DMS 273 treated with DMSO at 0.1 percent for 48 hours (cell line): ENCODE data around the gene TEDC2.
A peak's percentile ranks its signal among the peaks of the same experiment; 100 is the strongest.
"Not testable (repeated sequence)": the region's sequence is repeated elsewhere in the genome, so short reads cannot be mapped to it uniquely, and the experiment has no call there.

ENCODE experiments used
- DNase-seq: peaks from one replicate; lab custom pipeline; 2025; lab: John Stamatoyannopoulos, UW

Gene TEDC2

GRCh38 chr16:2459647-2460390, at the start of gene TEDC2:
TEDC2 (plus strand) TSS chr16:2460109; CDS start chr16:2460145, 36 bp downstream.
- DNase-seq: peak; percentile 88

- no peak for DNase-seq
Observed at GRCh38 chr16:2415085-2415484, 44.8 kb upstream of the TEDC2 start.

DNA sequence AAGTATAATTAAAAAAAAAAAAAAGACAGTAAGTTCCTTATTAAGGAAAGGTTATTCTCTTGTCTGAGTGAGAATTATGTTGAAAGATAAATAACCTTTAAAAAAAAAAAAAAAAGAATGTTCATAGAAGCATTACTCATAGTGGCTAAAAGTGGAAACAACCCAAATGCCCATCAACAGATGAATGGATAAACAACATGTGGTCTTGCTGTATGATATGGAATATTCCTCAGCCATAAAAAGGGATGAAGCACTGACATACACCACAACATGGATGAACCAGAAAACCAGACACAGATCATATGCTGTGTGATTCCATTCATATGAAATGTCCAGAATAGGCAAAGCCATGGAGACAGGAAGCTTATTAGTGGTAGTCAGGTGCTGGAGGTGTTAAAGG, 39.9 kb upstream of the TEDC2 start:
- no peak for DNase-seq

DNA sequence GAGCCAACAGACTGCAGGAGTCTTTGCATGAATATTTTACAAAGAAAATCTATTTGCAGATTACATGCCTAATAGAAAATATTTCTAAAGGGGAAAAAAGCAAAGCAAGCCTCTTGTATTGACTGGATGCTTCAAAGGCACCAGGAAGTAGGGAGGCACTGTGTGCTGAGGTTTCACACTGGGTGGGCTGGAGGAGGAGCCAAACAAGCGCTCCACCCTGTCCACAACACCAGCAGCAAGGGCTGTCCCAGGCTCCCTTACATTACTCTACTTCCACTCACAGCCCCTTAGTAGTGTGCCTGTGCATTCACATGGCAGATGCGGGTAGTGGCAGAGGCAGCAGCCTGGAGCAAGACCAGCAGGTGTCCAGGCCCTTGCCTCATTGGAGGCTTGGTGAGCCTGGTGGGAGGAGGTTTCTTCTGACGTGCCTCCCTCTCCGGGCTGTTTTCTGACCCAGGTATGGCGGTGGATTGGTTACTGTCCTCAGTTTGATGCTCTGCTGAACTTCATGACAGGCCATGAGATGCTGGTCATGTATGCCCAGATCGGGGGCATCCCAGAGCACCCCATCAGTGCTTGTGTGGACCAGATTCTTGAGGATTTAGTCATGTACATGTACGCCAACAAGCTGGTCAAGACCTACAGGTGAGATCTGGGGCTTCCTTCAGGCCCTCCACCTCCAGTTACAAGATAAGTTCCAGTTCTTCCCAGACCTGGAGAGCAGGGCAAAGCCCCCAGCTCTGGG, 37.6 kb upstream of the TEDC2 start:
- no peak for DNase-seq

GRCh38 chr16:2424061-2425007, 35.6 kb upstream of the TEDC2 start:
- no peak for DNase-seq

GRCh38 chr16:2425008-2425518, 34.8 kb upstream of the TEDC2 start:
- no peak for DNase-seq

DNA sequence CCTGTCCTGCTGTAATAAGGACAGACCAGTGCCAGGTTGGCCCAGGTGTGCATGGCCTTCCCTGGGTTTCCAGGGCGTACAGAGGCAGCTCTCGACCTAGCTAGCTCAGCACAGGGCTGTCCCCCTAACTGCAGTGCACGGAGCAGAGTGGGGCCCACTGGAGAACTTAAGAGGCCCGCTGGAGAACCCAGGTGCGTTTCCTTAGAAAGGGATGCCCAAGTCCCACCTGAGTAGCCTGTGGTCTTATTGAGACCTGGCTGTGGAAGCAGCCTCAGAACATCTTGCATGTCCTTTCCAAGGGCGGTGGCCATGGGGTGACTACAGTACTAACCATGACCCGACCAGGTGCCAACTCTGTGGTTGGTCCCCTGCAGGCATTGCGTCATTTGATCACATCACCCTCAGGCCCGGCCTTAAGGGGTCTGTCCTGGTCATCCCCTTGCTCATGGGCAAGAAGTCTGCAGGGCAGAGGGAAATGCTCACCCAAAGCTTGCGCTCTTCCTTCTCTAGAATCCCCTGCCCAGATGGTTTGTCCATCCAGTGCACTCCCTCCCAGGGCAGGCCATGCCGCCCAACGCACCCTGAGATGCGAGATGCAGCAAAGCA, 34.0 kb upstream of the TEDC2 start:
- no peak for DNase-seq

DNA sequence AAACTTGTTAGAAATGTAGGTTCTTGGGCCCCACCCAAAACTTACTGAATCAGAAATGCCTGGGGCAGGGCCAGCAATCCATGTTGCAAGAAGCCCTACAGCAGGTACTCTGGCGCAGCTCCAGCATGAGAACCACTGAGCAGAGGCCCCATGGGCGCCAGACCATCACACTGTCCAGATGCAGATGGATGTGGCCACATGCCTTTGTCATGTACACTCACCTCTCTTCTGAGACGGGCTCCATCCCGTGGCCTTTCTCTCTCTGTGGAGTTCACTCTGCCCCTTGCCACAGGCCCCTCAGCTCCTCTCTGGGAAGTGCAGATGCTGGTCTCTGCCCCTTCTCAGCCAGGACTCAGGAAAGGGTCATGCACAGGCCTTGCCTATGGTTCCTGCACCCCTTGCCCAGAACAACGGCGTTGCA, 33.0 kb upstream of the TEDC2 start:
- no peak for DNase-seq

DNA sequence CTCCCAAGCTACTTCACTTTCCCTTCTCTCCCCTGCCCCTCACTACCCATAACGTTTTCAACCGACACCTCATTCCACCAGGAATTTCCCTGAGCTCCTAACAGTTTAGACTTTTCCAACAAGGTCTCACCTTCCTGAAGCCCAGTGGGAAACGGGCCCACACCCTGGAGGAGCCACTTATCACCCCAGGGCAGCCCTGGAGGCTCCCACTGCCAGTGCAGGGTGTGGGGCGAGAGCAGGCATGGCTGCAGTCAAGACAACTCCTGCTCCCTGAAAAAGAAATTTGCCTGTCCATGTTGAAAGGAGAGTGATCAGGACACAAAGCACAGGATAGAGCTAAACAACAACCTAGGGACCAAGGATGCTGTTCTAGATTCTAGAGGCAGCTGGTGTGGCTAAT, 32.4 kb upstream of the TEDC2 start:
- no peak for DNase-seq

GRCh38 chr16:2428051-2428783, 31.7 kb upstream of the TEDC2 start:
- DNase-seq: no peak

DNA sequence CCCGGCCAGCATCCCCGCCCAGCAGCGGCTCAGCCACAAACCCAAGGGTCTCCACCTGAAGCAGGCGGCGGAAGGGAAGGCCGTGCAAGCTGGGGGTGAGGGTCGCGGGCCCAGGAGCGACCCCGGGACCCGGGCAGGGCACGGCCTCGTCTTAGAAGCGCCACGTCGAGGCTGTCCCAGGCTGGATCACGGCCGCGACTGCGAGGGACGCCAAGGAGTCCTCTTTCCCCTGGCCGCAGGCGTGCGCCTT, 31.2 kb upstream of the TEDC2 start:
- no peak for DNase-seq

- DNase-seq: peak; percentile 90
Observed at GRCh38 chr16:2429034-2429770, 30.7 kb upstream of the TEDC2 start, which contains the start of gene CCNF. CCNF (plus strand) TSS chr16:2429447; CDS start chr16:2429482, 35 bp downstream.

GRCh38 chr16:2429771-2430663, 29.9 kb upstream of the TEDC2 start:
- DNase-seq: no peak

GRCh38 chr16:2432286-2432685, 27.6 kb upstream of the TEDC2 start:
- DNase-seq: no peak

DNA sequence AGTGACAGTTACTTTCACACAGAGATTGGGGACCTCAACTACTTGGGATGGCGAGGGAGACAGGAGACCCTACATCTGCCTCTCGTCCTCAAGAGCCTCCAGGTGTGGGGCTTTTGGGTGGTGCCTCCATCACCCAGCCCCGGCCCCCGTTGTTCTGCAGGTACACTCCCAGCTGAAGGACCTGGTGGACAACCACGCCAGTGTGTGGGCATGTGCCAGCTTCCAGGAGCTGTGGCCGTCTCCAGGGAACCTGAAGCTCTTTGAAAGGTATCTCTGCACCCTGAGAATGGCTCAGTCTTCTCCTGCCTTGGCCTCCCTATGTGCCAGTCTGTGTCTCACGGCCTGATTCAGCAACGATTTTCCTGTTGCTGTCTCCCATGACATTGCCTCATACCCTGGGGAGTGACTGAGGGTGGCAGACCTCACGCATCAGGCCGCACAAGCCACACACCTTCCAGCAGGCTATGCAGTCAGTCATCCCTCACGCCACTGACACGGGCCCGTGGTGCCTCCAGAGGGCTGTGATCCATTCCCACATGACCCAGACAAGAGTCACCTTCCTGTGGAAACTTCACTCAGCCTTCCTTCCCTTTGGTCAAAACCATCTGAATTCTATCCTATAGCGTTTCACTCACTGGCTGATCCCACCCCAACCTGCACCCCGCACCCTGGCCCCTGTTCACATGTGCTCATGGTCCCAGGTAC, 27.0 kb upstream of the TEDC2 start:
- no peak for DNase-seq

DNA sequence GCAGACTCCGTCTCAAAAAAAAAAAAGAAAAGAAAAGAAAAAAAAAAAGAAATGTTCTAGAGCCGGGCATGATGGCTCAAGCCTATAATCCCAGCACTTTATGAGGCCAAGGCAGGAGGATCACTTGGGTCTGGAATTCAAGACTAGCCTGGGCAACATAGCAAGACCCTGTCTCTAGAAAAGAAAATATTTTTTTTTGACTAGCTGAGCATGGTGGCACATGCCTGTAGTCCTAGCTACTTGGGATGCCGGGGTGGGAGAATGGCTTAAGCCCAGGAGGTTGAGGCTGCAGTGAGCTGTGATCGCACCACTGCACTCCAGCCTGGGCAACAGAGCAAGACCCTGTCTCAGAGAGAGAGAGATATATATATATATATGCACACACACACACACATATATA, 24.7 kb upstream of the TEDC2 start:
- DNase-seq: not testable (repeated sequence)

- no peak for DNase-seq
Observed at GRCh38 chr16:2436110-2436509, 23.8 kb upstream of the TEDC2 start.

GRCh38 chr16:2437032-2437790, 22.7 kb upstream of the TEDC2 start:
- no peak for DNase-seq
